Stimulated activated CD8-positive, alpha-beta memory T cell treated with anti-CD3 and anti-CD28 coated beads, Interleukin-4, amount 100 ng/mL, for 24 hours (primary cell): Measurements from ENCODE around the gene EMC6.
"Not testable (repeated sequence)": the region's sequence is repeated elsewhere in the genome, so short reads cannot be mapped to it uniquely, and the experiment has no call there.

Source experiments
- DNase-seq: peaks from one replicate; pipeline ENCODE4 v3.0.0-alpha.2; 2020; ENCODE audit warnings: low read depth

Gene EMC6

DNA sequence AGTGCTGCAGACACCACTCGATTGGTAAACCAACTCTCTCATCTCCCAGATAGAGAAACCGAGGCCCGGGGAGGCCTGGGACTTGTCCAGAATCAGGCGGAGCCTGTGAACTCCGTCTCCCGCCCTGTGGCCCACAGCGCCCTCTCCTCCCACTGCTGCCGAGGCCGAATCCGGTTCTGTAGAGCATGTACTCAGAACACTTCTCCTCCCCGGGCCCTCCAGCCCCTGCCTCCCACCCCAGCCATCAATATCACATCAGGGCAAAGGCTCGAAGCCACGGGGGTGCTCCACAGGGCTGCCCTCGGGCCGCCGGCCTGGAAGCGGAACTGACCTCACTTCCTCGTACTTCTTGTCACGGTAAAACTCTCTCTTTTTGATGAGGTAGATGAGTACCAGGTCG is 13.0 kb downstream of the EMC6 start:
- no peak for DNase-seq

- no peak for DNase-seq
Measured at GRCh38 chr17:3682033-3682432, 13.4 kb downstream of the EMC6 start.

GRCh38 chr17:3683054-3683511 is 14.5 kb downstream of the EMC6 start:
- peak; percentile 38 for DNase-seq

DNA sequence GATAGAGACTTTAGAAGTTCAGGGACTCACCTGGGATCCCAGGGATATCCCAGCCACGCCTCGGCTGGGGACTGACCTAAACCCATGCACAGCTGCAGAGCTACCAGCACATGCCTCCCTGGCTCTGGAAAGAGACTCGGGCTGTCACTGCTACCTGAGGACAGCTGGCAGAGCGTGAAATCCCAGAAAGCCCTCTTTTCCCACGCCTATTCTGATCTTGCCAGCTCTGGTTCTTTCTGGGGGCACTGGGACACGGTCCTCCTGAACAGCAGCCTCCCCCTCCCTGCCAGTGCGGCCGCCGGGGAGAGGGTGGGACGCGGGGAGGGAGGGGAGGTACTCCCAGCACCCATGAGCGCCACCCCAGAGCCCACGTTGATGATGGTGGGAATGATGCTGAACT is 16.6 kb downstream of the EMC6 start:
- DNase-seq = no peak

GRCh38 chr17:3688027-3688553 is 19.5 kb downstream of the EMC6 start:
- no peak for DNase-seq

DNA sequence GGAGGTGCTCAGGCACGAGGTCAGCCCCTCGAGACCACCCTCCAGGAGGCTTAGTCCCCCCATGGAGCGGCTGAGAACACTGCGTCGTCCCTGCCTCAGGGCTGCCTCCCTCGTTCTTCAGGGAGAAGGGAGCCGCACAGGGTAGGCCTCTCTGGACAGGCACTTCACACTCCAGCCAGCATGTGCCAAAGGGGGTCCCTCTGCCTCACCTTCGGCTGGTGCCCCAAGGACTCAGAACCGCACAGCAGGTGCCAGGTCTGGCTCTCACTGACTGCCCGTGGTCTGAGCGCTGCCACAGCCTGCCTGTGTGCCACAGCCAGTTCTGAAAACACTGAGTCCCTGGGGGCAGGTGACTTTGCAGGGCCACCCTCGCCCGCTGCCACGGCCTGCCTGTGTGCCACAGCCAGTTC is 20.2 kb downstream of the EMC6 start:
- no peak for DNase-seq

DNA sequence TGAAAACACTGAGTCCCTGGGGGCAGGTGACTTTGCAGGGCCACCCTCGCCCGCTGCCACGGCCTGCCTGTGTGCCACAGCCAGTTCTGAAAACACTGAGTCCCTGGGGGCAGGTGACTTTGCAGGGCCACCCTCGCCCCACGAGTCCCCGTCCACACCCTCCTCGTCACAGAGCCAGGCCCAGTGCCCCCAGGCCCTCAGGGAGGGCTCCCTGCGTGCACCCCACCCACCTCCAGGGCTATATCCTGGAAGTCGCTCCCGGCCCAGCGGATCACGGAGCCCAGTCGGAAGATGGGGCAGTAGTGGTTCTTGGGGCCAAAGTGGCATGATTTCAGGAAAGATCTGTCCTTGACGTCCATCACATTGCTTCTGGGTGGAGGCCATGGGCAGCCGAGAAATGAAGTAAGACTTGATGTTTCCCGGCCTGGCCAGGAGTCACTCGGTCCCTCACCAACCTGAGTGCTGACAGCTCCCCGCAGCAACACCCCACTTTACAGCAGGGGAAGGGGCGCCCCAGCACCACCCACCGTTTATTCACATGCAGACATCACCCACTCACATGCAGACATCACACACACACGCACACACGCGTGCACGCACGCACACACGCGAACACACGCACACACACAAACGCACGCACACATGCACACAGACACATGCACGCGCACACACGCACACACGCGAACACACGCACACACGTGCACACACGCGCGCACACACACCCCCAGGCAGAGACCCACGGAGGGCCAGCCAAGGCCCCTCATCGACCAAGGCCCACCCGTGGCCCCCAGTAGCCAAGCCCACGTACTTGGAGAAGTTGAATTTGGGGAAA is 20.9 kb downstream of the EMC6 start:
- DNase-seq = no peak

DNA sequence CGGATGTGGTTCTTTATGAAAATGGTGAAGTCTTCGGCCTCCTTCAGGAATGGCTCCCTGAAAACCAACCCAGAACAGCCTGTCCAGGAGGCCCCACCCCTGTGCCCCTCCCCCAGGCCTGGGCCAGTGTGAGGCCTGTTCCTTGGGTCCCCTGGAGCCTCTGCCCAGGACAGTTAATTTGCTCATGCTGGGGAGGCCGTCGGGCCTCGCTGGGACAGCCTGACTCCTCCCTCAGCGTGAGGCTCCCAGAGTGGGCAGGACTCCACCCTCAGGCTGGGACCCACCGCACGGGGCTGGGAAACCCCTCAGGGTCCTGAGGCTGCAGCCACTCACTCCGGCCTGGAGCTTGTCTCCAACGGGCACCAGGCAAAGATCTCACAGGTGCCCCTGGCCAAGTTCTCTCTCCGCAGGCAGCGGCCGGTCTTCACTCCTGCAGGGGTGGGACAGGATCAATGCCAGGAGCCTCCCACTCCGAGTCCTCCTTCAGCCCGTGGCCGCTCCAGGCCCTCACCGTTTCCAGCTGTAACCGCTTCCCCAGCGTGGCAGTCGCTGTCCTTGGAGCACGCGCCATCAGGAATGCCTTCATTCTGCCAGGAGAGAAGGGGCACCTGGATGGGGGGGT is 21.6 kb downstream of the EMC6 start:
- no peak for DNase-seq

- DNase-seq = no peak
Measured at GRCh38 chr17:3691617-3692067, 23.0 kb downstream of the EMC6 start.

DNA sequence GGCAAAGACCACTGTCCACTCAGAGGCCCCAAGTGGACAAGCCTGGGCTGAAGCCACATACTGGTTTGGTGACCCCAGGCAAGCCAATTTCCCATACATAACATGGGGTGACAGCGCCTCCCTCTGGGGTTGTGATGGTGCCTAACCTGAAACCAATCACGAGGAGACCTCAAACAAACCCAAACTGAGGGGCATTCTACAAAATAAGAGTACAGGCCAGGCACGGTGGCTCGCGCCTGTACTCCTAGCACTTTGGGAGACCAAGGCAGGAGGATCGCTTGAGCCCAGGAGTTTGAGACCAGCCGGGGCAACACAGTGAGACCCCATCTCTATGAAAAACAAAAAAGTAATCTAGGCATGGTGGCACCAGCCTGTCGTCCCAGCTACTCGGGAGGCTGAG is 23.7 kb downstream of the EMC6 start:
- DNase-seq = no peak

DNA sequence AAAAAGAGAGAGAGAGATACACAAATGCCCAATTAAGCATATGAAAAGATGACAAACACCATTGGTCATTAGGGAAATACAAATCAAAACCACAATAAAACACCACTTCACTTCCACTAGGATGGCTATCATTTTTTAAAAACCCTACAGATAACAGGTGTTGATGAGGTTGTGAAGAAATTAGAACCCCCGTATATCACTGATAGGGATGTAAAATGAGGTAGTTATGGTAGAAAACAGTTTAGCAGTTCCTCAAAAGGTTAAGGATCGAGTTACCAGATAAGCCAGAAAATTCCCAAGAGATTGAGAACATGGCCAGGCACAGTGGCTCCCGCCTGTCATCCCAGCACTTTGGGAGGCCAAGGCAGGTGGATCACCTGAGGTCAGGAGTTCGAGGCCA is 24.5 kb downstream of the EMC6 start:
- no peak for DNase-seq

- DNase-seq = peak; percentile 28
Measured at GRCh38 chr17:3693829-3694231, 25.2 kb downstream of the EMC6 start.

DNA sequence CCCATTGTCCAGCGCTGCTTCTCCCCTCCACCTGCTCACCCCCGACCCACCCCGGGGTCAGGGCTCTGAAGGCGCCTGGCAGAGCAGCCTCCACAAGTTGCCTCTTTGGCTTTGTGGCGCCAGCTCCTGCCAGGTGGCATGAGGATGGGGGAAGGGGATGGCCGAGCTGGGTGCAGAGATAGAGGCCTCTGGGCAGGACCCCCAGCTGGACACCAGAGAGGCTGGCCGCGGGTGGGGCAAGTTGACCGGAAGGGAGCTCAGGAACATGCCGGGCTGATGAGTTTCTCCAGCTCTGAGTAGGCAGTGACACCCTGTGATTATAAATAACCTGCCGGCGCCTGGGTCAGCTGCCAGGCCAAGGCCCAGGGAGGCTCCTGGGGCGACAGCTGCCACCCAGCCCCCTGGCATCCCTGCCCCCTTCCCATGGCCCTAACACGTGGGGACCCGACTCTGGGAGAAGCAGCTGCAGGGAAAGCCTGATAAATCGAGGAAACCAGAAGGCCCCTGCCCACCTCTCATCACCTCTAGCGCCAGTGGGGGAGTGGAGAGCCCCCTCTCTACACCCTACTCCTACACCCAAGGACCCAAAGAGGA is 26.6 kb downstream of the EMC6 start:
- no peak for DNase-seq

DNA sequence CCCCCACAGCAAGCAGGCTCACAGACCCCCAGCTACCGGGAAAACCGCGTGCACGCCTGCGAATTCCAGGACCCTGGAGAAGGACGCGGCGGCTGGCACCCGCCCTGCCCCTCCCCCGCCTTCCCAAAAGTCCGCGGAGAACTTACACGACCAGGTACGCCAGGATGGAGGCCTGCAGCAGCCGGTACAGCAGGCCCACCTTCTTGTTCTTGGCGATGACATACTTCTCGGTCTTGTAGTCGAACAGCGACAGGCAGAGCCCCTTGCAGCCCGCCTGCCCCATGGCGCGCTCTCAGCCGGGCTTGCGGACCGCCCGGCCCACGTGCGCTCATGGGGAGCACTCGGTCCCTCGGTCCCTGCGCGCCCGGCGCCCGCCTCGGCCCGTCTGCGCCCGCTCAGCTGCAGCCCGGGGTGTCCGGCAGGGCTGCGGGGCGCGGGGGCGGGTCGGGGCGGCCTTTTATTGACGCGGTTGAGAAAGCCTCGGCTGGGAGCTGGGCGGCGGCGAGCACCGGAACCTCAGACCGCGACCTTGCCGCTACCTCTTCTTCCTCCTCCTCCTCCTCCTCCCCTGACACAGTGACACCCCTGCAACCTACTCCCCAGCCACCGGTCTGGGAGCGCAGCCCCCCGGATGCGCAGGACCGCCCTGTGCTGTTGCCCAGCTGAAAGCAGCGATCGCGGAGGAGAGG is 27.3 kb downstream of the EMC6 start, which contains the start of gene P2RX5:
Gene P2RX5, minus strand, starts transcription at position 433 of the 689 bp plus-strand sequence. Its CDS starts 150 bp downstream, at position 283.
- peak; percentile 22 for DNase-seq

GRCh38 chr17:3697103-3697476 is 28.5 kb downstream of the EMC6 start:
- DNase-seq = no peak

DNA sequence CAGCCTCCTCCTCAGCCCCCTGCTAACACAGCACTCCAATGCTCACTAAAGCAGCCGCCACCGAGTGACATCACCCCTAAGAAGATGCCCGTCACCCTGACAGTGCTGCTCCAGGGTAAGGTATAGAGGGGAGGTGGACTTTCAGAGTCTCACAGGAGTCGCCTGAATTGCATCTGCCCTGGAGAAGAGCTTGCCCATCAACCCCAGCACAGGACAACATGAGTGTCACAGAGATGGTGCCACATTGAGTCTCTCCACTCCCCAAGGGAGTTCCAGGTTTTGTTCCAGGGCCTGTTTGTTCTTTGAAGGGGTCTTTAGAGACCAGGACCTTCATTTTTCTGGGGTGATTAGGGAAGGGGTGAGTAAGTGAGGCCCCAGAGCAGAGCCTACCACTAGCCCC is 29.5 kb downstream of the EMC6 start:
- no peak for DNase-seq

DNA sequence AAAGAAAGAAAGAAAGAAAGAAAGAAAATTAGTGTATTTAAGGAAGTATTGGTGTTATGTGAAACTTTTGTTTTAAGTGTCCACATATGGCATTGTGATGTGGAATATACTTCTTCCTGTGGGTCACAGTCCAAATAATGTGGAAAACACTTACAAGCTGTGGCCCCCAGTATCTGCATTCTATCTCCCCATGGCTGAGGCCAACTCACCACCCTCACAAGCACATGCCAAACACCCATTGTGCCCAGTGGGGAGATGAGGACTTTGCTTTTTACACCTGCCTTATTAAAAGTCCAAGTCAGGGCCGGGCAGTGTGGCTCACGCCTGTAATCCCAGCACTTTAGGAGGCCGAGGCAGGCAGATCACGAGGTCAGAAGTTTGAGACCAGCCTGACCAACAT is 31.3 kb downstream of the EMC6 start:
- no peak for DNase-seq

- DNase-seq = not testable (repeated sequence)
Measured at GRCh38 chr17:3702041-3702539, 33.5 kb downstream of the EMC6 start.

GRCh38 chr17:3704931-3705717 is 36.5 kb downstream of the EMC6 start:
- DNase-seq = no peak

- DNase-seq = not testable (repeated sequence)
Measured at GRCh38 chr17:3705718-3705984, 37.0 kb downstream of the EMC6 start.

DNA sequence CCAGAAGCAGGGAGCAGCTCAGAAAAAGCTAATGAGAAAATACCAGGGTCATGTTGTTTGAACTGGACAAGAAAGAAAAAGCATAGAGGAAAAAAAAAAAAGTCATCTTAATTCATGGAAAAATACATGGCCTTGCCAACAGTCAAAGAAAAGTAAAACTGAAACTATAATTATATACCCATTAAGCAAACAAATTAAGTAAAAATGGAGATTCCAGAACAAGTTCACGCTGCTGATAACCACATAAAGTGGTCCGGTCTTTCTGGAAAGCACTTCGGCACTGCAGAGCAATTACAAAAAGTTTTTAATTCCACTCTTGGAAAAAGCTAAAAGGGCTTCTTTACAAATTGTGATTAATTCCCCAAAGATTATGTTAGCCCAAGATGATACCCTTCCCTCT is 39.8 kb downstream of the EMC6 start:
- no peak for DNase-seq
